Psoas muscle (tissue), 8 donors: ENCODE measurements around the gene RASA3. TPM values are rescaled to one million over a fixed set of nuclear protein-coding genes. Genes with fewer than 3 reads are reported as not detected.
A peak's percentile ranks its signal among the peaks of the same experiment; 100 is the strongest.

Source experiments
- ATAC-seq, 4 donors: fragments of 200-7000 bp; cut with Tn5 transposase; one replicate each; pipeline ENCODE4 v1.9.1; 2020; ENCODE audit warnings: moderate library complexity in 3 of 4, mild to moderate bottlenecking in 2 of 4
- DNase-seq, 2 donors: peaks; one replicate each; pipeline ENCODE4 v3.0.0-alpha.2; 2020
- H3K27ac ChIP-seq: fragments of 200-600 bp; one replicate; pipeline ENCODE4 v1.8.0; 2022
- H3K27me3 ChIP-seq, 3 donors: fragments of 200-600 bp in 1 of 3; one replicate each; pipeline versions ENCODE4 v1.6.1 to v1.8.0; 2013 to 2022; ENCODE audit warnings: low read length in 2 of 3, mild to moderate bottlenecking in 2 of 3, moderate library complexity in 1 of 3; ENCODE audit not compliant: insufficient read depth in 3 of 3
- H3K36me3 ChIP-seq, 2 donors: fragments of 200-600 bp in 1 of 2; one replicate each; pipeline versions ENCODE4 v1.6.1 to v1.8.0; 2013 to 2022; ENCODE audit warnings: low read depth in 1 of 2, mild to moderate bottlenecking in 1 of 2, moderate library complexity in 1 of 2; ENCODE audit not compliant: insufficient read depth in 1 of 2
- H3K4me1 ChIP-seq: fragments of 200-600 bp; one replicate; pipeline ENCODE4 v1.8.0; 2022
- H3K4me3 ChIP-seq: fragments of 200-600 bp; one replicate; pipeline ENCODE4 v1.8.0; 2022; ENCODE audit warnings: mild to moderate bottlenecking
- H3K9me3 ChIP-seq: fragments of 200-600 bp; one replicate; pipeline ENCODE4 v1.8.0; 2022
- CTCF ChIP-seq: fragments of 200-600 bp; IDR thresholded peaks from one replicate; pipeline ENCODE4 v1.8.0; 2022; ENCODE audit warnings: antibody characterized with exemption
- WGBS, 3 donors: extraction: QIAGEN DNeasy Blood & Tissue Kit; methylation state at CpG; one replicate each; pipeline versions ENCODE4 v1.1.6 to v1.1.7; 2013; 5-methylcytosine and 5-hydroxymethylcytosine counted together
- intact Hi-C, 2 donors: fragments of 100-400 bp; cut with DNase I; formaldehyde crosslinking; loops; one replicate each; pipeline versions ENCODE4 v1.11.0 to v1.14.2; 2022
- polyA plus RNA-seq, 3 donors: library from polyadenylated mRNA; stranded (reverse); fragments of 200-250 nt; gene quantifications; one replicate each; pipeline ENCODE4 v1.2.3, GENCODE V29; 2013
- total RNA-seq, 4 donors: library from RNA; stranded (reverse); fragmentation: NEBNext Ultra II Directional in 2 of 4; extraction: Animal tissue kit (Norgen Biotek cat#: 25700) in 2 of 4; gene quantifications; one replicate each; pipeline versions ENCODE4 v1.2.1 to v1.2.4, GENCODE V29; 2021 to 2023
- donor health status: healthy with polysubstance abuse.
- donor health status: DM: no; HTN: no; CAD: no; lungs with moderate emphysema.
- donor health status: Bipolar disorder and iron deficiency.
- donor health status: healthy.
- donor health status: DM: yes; HTN: yes; CAD: no.
- donor health status: DM: no; HTN: no; CAD: no.
- donor health status: DM: no; HTN: no; CAD: no.
- donor health status: DM: yes; HTN: yes; CAD: no.

RASA3 gene
- total and polyA plus RNA-seq, 7 donors = 4.8 to 24.4 (median 13.1) TPM

DNA sequence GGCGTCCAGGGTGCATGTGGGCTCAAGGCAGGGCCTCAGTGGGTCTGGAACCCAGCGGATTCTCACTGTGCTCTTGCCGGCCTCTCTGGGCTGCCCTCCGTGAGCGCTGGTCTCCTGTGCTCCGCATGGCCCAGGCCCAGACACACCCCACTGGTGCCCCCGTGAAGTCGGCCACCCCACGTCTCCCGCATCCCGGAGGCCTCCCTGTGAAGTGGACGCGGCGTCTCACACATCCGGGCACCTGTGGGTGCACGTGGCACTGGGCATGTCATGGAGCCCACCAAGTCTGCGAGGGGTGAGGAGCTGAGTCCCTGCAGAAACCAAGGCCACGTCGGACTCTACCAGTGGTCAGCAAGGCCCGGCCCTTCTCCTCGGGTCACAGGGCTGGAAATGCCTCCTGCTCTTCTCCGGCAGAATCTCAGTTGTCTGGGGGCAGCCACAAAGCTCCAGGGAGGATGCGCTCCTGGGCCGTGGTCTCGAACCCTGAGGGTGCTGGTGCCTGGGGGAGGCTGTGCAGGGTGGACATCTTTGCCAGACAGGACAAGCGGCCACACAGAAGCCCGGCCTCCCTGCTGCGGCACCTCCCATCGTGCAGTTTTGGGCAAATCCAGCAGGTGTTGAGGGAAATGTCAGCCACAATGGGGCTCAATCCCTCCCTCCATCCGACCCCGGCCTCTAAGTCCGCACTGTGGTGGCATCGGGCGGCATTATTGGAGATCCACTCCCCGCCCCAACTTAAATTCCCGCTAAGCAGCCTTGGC is 160.8 kb downstream of the RASA3 start:
- DNase-seq (peak; percentile 10 to 45), ATAC-seq (peak in 2 of 4 donors; percentile 3 to 5)
- 91 to 95% (median 93%) methylated on average over 35 to 36 of the region's 36 CpGs for WGBS, 3 donors
- no peak overlapping the region for H3K27ac ChIP-seq
- intact Hi-C loops = no loop called here
- peaks cover 0 to 21% of the 10 kb centered on the region in 2 donors for H3K36me3 ChIP-seq
- H3K4me3 ChIP-seq = no peak overlapping the region
- H3K9me3 ChIP-seq = no peaks in the 10 kb centered on the region
- no peak for TF ChIP-seq CTCF
- no peaks in the 10 kb centered on the region for H3K27me3 ChIP-seq
- peaks cover 12% of the 10 kb centered on the region for H3K4me1 ChIP-seq

GRCh38 chr13:113970810-113971470 is 161.5 kb downstream of the RASA3 start:
- WGBS, 3 donors = 49 to 53% (median 51%) methylated on average over 19 of the region's 19 CpGs

DNA sequence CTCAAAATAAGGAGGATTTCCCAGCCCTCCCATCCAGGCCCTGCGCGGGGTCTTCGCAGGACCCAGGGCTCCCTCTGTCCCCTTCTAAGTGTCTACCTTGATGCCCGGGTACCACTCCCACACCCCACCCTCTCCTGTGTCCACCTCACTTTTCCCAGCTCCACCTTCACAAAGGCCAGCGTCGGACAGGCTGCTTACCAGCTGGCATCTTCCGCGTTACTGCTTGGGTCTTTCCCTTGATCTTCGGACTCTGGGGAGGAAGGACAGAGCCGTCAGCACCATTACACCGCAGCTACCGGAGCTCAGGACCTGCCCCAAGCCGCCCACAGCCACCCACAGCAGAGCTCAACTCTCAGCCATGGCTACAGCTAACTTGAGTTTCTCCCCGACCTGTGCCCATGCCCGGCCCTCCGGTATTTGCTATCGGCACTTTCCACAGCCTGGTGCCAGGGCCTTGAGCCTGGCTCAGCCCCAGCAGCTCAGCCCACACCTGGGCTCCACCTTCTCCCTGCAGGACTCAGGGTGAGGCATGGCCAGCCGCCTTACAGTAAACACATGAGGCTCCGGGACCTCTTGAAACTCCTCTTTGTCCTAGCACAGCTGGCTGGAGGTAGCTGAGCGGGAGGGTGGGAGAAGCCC is 162.3 kb downstream of the RASA3 start:
- H3K27me3 ChIP-seq = no peaks in the 10 kb centered on the region
- intact Hi-C loops = loop anchor here in 1 of 2 donors (5.0 kb wide), 1 partner anchor 257 kb away; no protein-coding TSS in a partner anchor
- H3K36me3 ChIP-seq = peaks cover 0 to 13% of the 10 kb centered on the region in 2 donors
- H3K27ac ChIP-seq = no peak overlapping the region
- H3K9me3 ChIP-seq = no peaks in the 10 kb centered on the region
- ATAC-seq = peak; percentile 12 to 24 (median 17)
- 85 to 88% (median 87%) methylated on average over 20 of the region's 20 CpGs for whole genome bisulfite sequencing, 3 donors
- DNase-seq = peak in 1 of 2 donors; percentile 36
- H3K4me3 ChIP-seq = no peak overlapping the region
- peaks cover 12% of the 10 kb centered on the region for H3K4me1 ChIP-seq
- TF ChIP-seq CTCF = no peak

More at GRCh38 chr13:113970810-113971470, 161.5 kb downstream of the RASA3 start:
- Histone ChIP-seq H3K36me3 (peaks cover 0 to 21% of the 10 kb centered on the region in 2 donors), H3K4me1 (peaks cover 12% of the 10 kb centered on the region), H3K27ac (no peak overlapping the region), H3K9me3 (no peaks in the 10 kb centered on the region), H3K27me3 (no peaks in the 10 kb centered on the region), H3K4me3 (no peak overlapping the region)
- no peak for TF ChIP-seq CTCF
- ATAC-seq (peak; percentile 75 to 95 (median 88)), DNase-seq (peak; percentile 50 to 83)
- intact Hi-C loops = no loop called here

- Histone ChIP-seq H3K9me3 (no peaks in the 10 kb centered on the region), H3K4me1 (peaks cover 12% of the 10 kb centered on the region), H3K27me3 (no peaks in the 10 kb centered on the region), H3K4me3 (no peak overlapping the region), H3K27ac (no peak overlapping the region), H3K36me3 (peaks cover 0 to 7% of the 10 kb centered on the region in 2 donors)
- intact Hi-C loops = loop anchor here in 1 of 2 donors (5.0 kb wide), 1 partner anchor 258 kb away; no protein-coding TSS in a partner anchor
- TF ChIP-seq CTCF = no peak
- 93 to 97% (median 97%) methylated on average over 25 of the region's 25 CpGs for WGBS, 3 donors
- DNase-seq (peak; percentile 13 to 45), ATAC-seq (no peak)
Measured at GRCh38 chr13:113969311-113969972, 163.0 kb downstream of the RASA3 start.
